ENCODE results near the gene STON2.

Gene STON2

DNA sequence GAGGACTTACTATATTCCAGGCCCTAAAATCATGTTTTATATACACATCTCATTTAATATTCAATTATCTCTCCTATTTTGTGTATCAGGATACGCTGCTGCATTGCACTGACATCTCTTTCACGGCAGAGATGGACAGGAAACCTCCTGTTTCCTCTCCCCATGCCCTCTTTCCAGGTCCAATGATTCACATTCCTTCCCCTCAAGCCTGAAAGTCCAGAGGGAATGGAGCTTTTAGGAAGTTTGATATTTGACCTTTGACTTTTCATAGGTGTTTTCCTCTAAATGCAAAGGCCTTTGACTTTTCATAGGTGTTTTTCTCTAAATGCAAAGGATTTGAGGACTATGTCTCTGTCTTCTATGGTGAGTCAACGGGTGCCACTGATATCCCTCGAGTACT, 89.5 kb downstream of the STON2 start:
- Mint-ChIP-seq H3K27me3 (ENCODE audit: low read depth) (no peaks in the 10 kb centered on the region), H3K27ac (peak overlapping the region; percentile 10 to 94 (median 31)), H3K4me3 (peak overlapping the region in 1 of 3 experiments; percentile 8), H3K36me3 (ENCODE audit: low read depth) (no peaks in the 10 kb centered on the region), H3K9me3 (no peaks in the 10 kb centered on the region), H3K4me1 (peaks cover 23% of the 10 kb centered on the region)
- TF ChIP-seq, protein P1, sequence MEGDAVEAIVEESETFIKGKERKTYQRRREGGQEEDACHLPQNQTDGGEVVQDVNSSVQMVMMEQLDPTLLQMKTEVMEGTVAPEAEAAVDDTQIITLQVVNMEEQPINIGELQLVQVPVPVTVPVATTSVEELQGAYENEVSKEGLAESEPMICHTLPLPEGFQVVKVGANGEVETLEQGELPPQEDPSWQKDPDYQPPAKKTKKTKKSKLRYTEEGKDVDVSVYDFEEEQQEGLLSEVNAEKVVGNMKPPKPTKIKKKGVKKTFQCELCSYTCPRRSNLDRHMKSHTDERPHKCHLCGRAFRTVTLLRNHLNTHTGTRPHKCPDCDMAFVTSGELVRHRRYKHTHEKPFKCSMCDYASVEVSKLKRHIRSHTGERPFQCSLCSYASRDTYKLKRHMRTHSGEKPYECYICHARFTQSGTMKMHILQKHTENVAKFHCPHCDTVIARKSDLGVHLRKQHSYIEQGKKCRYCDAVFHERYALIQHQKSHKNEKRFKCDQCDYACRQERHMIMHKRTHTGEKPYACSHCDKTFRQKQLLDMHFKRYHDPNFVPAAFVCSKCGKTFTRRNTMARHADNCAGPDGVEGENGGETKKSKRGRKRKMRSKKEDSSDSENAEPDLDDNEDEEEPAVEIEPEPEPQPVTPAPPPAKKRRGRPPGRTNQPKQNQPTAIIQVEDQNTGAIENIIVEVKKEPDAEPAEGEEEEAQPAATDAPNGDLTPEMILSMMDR (IDR thresholded peaks at IDR 0.05; ENCODE audit: unreplicated experiment in 3 of 3) = no peak

DNA sequence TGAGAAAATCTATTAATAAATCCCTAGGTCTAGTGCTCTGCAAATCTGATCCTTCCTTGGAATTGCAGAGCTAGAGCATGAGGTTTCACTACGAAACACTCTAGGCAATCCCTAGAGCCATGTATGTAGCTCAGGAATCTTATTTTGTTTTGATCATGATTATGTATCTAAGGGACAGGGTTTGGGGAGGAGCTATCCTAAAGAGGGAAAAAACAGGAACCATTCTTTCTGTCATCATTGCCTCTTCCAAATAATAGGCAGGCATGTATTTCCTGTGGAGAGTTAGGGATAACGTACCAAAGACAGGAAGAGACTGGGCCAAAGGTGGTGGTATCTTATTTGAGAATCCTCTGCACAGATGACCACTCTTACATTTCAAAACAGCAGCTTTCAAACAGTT, 90.6 kb downstream of the STON2 start:
- peaks cover 3% of the 10 kb centered on the region for H3K36me3 Mint-ChIP-seq (ENCODE audit: low read depth)
- H3K4me1 Mint-ChIP-seq = peaks cover 15% of the 10 kb centered on the region
- H3K27me3 Mint-ChIP-seq (ENCODE audit: low read depth) = no peaks in the 10 kb centered on the region
- TF ChIP-seq, protein P1 (IDR thresholded peaks at IDR 0.05; ENCODE audit: unreplicated experiment in 3 of 3) = no peak
- no peaks in the 10 kb centered on the region for H3K9me3 Mint-ChIP-seq
- H3K4me3 Mint-ChIP-seq = no peak overlapping the region
- peak overlapping the region in 2 of 3 experiments; percentile 45 to 54 for H3K27ac Mint-ChIP-seq

DNA sequence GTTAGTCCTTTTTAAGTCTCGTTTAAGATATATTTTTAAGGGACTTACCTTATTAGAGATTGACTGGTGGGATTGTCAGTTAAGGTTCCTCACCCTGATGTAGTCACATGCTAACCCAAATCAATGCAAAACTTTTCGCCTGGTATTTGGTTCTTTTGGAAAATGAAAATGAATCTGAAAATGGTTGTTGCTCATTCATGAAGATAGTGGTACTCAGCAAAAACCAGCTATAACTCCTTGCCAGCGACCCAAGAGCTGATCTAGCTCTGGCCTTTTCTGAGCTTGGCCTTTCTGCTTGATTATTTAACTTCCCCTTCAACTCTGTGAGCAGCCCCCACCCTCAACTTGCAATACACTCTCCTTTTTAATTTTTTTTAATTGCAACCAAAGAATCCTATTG, 94.4 kb downstream of the STON2 start:
- H3K27ac Mint-ChIP-seq = no peak overlapping the region
- H3K4me3 Mint-ChIP-seq = no peak overlapping the region
- peaks cover 6% of the 10 kb centered on the region for H3K4me1 Mint-ChIP-seq
- no peaks in the 10 kb centered on the region for H3K9me3 Mint-ChIP-seq
- TF ChIP-seq, protein P1 (IDR thresholded peaks at IDR 0.05; ENCODE audit: unreplicated experiment in 3 of 3) = no peak
- peaks cover 3% of the 10 kb centered on the region for H3K36me3 Mint-ChIP-seq (ENCODE audit: low read depth)
- no peaks in the 10 kb centered on the region for H3K27me3 Mint-ChIP-seq (ENCODE audit: low read depth)

DNA sequence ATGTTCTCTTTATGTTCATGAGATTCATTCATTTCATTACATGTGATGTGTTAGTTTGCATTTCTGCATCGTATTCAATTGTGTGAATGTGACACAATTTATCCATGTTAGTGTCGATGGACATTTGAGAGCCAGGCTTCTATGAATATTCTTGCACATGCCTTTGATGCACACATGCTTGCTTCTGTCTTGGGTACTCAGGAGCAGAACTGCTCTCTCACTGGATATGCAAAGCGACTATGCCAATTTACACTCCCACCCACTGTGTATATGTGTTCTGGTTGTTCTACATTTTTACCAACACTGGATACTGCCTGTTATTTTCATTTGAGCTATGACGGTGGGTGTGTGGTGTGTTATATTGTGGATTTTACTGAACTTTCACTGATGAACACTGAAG, 95.1 kb downstream of the STON2 start:
- Mint-ChIP-seq H3K27ac (peak overlapping the region in 1 of 3 experiments; percentile 4), H3K36me3 (ENCODE audit: low read depth) (peaks cover 3% of the 10 kb centered on the region), H3K4me3 (no peak overlapping the region), H3K4me1 (peaks cover 6% of the 10 kb centered on the region), H3K9me3 (no peaks in the 10 kb centered on the region), H3K27me3 (ENCODE audit: low read depth) (no peaks in the 10 kb centered on the region)
- TF ChIP-seq, protein P1 (IDR thresholded peaks at IDR 0.05; ENCODE audit: unreplicated experiment in 3 of 3) = no peak

DNA sequence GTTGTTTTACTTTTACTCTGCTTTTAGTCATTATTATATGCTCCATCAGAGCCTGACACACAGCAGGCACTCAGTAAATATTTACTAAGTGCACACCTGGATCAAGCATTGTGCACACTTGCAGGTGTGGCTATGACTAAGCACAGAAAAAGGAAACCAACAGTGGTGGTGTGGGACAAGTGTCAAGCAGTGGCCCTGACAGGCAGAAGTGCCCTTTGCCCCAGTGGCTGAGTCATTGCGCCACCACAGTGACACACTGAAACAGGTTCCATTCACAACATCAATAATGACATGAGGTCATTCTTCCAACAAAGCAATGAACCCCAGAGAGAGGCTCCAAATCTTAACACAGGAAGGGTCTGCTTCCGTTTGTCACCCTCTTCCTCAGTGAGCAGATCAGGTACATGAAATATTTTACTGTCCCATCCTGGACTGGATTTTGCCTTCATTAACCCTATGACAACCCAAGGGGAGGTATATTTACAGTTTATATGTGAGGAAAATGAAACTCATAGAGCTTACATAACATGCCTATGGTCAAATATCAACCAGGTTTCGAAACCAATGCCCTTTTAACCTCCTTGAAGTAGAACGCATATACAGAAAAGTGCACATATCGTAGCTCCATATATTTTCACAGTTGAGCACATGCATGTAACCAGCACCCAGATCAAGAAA, 96.7 kb downstream of the STON2 start:
- peaks cover 3% of the 10 kb centered on the region for H3K36me3 Mint-ChIP-seq (ENCODE audit: low read depth)
- TF ChIP-seq, protein P1 (IDR thresholded peaks at IDR 0.05; ENCODE audit: unreplicated experiment in 3 of 3) = no peak
- peak overlapping the region; percentile 0 to 13 (median 0) for H3K27ac Mint-ChIP-seq
- H3K27me3 Mint-ChIP-seq (ENCODE audit: low read depth) = no peaks in the 10 kb centered on the region
- H3K4me1 Mint-ChIP-seq = peaks cover 6% of the 10 kb centered on the region
- no peak overlapping the region for H3K4me3 Mint-ChIP-seq
- no peaks in the 10 kb centered on the region for H3K9me3 Mint-ChIP-seq

DNA sequence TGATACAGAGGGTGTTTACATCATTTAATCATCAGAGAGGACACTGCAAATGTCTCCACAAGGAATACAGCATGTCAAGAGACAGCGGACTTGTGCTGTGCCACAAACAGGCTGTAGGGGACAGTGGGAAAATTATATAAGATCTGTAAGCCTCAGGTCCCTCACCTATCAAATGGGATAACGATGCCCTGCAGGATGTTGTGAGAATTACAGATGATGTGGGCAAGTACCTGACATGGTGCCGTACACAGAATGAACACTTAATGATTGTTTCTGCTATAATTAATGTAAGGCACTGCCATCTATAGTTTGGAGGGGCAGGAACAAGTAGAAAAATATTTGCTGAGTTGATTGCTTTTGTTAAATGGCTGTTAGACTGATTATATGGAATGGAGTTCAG, 97.5 kb downstream of the STON2 start:
- peaks cover 3% of the 10 kb centered on the region for H3K36me3 Mint-ChIP-seq (ENCODE audit: low read depth)
- H3K27ac Mint-ChIP-seq = peak overlapping the region; percentile 0 to 13 (median 9)
- H3K4me3 Mint-ChIP-seq = peak overlapping the region in 1 of 3 experiments; percentile 6
- TF ChIP-seq, protein P1 (IDR thresholded peaks at IDR 0.05; ENCODE audit: unreplicated experiment in 3 of 3) = no peak
- H3K4me1 Mint-ChIP-seq = peaks cover 6% of the 10 kb centered on the region
- H3K27me3 Mint-ChIP-seq (ENCODE audit: low read depth) = no peaks in the 10 kb centered on the region
- no peaks in the 10 kb centered on the region for H3K9me3 Mint-ChIP-seq
